ENCODE data around the gene CLDN10. TPM values are rescaled to one million over a fixed set of nuclear protein-coding genes. Genes with fewer than 3 reads are reported as not detected.

The CLDN10 gene
- total RNA-seq, 1 donor from 2014 or later, result 3.0 TPM

DNA sequence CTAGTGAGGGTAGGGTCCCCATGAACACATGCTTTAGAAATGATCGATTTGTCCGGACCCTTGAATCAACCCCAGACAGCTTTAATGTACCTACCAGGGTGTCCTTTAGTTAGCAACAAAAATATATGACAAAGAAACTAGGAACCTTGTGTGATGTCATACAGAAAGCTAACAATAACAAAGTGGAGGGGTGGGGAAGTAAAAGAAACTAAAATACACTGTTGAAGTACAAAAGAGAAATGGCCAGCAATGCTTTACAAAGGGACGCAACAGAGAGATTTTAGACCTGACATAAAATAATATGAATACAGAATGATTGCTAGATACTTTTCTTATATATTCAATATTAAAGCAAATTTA, 52.0 kb downstream of the CLDN10 start:
- Mint-ChIP-seq H3K27me3 (no peaks in the 10 kb centered on the region), H3K9me3 (ENCODE audit: low read depth) (no peaks in the 10 kb centered on the region), H3K4me1 (ENCODE audit: low read depth) (peaks cover 5% of the 10 kb centered on the region), H3K36me3 (ENCODE audit: insufficient read depth) (peaks cover 20% of the 10 kb centered on the region), H3K27ac (no peak overlapping the region), H3K4me3 (ENCODE audit: low read depth) (no peak overlapping the region)
- TF ChIP-seq, protein P1, sequence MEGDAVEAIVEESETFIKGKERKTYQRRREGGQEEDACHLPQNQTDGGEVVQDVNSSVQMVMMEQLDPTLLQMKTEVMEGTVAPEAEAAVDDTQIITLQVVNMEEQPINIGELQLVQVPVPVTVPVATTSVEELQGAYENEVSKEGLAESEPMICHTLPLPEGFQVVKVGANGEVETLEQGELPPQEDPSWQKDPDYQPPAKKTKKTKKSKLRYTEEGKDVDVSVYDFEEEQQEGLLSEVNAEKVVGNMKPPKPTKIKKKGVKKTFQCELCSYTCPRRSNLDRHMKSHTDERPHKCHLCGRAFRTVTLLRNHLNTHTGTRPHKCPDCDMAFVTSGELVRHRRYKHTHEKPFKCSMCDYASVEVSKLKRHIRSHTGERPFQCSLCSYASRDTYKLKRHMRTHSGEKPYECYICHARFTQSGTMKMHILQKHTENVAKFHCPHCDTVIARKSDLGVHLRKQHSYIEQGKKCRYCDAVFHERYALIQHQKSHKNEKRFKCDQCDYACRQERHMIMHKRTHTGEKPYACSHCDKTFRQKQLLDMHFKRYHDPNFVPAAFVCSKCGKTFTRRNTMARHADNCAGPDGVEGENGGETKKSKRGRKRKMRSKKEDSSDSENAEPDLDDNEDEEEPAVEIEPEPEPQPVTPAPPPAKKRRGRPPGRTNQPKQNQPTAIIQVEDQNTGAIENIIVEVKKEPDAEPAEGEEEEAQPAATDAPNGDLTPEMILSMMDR (IDR thresholded peaks at IDR 0.05; ENCODE audit: unreplicated experiment), result no peak
- no peak for DNase-seq (ENCODE audit: low spot score, unreplicated experiment)

DNA sequence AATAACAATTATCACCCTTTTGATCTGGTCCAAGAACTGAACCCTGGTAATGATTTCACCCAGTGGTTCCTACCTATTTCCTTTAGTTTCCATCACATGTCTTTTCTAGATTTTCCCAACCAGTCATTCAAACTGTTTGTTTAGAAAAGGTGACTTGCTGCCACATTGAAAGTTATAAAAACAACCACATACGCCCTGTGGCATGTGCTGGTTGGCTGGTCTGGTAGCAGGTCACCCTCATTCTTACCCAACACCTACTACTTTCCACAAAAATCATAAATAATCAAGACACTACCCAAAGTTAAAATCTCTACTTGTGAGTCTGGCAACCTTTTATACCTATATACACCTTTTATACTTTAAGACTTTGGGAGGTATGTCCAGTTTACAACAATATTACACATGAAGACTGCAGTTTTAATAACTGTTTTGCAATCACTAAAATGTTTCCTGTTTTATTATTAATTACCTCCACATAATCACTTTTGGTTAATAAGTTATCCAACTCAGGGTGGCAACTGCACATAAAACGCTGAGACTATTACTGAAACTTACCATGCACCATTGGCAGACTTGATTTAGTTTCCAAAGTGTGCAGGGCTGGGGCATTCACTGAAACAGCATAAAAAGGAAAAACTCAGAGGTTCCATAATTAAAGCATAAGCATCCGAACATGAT, 53.1 kb downstream of the CLDN10 start:
- H3K27me3 Mint-ChIP-seq, result no peaks in the 10 kb centered on the region
- TF ChIP-seq, protein P1 (IDR thresholded peaks at IDR 0.05; ENCODE audit: unreplicated experiment), result no peak
- H3K36me3 Mint-ChIP-seq (ENCODE audit: insufficient read depth), result peaks cover 22% of the 10 kb centered on the region
- no peak overlapping the region for H3K4me3 Mint-ChIP-seq (ENCODE audit: low read depth)
- H3K9me3 Mint-ChIP-seq (ENCODE audit: low read depth), result no peaks in the 10 kb centered on the region
- H3K4me1 Mint-ChIP-seq (ENCODE audit: low read depth), result peaks cover 5% of the 10 kb centered on the region
- H3K27ac Mint-ChIP-seq, result no peak overlapping the region
- DNase-seq (ENCODE audit: low spot score, unreplicated experiment), result no peak

DNA sequence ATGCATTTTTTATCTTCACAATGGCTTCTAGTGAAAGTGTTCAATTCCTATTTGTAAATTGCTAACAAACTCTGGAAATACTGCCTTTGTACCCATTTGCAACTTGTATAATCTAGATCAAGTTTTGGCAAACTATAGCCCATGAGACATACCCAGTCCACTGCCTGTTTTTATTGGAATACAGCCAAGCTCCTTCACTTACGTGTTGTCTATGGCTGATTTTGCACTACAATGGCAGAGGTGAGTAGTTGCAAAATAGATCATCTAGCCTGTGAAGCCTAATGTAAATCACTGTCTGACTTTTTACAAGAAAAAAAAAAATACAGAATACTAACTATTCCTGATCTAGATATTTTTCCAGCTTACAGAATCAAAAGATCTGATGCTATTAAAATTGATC, 54.8 kb downstream of the CLDN10 start:
- TF ChIP-seq, protein P1 (IDR thresholded peaks at IDR 0.05; ENCODE audit: unreplicated experiment), result no peak
- Mint-ChIP-seq H3K4me3 (ENCODE audit: low read depth) (no peak overlapping the region), H3K27ac (no peak overlapping the region), H3K36me3 (ENCODE audit: insufficient read depth) (peaks cover 24% of the 10 kb centered on the region), H3K4me1 (ENCODE audit: low read depth) (peaks cover 5% of the 10 kb centered on the region), H3K27me3 (no peaks in the 10 kb centered on the region), H3K9me3 (ENCODE audit: low read depth) (no peaks in the 10 kb centered on the region)
- DNase-seq (ENCODE audit: low spot score, unreplicated experiment), result no peak

DNA sequence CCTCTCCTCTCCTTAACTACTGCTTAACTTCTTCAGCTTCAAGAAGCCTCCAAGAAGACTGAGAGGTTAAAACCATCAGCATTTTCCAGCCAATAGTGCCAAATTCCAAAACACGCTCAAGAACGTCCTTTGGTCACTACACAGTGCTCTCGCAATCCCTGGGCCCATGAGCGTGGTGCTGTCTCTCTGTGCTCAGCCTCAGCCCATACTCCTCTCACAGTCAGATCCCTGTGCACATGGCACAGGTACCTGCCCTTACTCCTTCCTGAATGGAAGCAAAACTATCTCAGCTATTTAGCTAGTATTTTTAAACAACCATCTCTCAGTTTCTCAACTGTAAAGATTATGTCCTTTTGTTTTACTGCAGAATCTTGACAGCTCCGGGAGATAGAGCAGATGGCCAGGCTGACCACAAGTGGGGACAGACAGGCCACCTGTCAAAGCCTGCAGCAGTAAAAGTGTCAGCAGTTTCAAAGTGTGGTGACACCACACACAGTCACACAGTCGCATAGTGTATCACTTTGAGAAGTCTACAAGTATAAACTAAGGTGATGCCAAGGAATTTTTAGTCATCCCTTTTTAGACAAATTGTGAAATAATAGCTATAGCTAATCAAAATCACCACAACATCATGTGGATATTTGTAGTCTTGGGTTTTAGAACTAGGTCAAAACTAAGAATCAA, 56.3 kb downstream of the CLDN10 start:
- no peak overlapping the region for H3K27ac Mint-ChIP-seq
- H3K4me1 Mint-ChIP-seq (ENCODE audit: low read depth), result peaks cover 5% of the 10 kb centered on the region
- H3K4me3 Mint-ChIP-seq (ENCODE audit: low read depth), result no peak overlapping the region

DNA sequence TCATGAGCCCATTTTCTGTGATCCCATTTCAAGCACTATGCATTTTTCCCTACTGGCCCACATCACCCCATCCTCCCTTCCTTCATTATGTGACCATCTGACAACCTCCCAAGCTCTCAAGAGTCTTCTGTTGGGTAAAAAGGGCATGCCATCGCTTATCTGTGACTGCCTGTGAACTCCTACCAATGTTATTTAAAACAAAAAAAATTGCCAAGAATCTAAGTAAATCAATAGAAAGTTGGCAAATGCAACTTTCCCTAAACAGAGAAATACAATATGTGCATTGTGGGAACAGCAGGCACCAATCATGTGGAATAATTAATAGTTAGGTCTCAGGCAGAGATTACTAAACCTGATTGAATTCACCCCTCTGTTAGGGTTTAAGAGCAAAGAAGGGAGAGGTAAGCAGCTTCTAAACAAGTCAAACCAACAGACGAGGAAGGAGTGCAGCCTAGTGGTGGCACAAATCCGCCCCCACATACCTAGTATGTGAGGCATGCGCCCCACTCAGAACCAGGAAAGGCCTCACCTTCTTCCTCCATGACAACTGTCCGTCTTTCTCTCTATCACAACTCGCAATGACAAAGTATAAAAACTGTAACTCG, 62.2 kb downstream of the CLDN10 start:
- H3K36me3 Mint-ChIP-seq (ENCODE audit: insufficient read depth), result peaks cover 21% of the 10 kb centered on the region
- no peaks in the 10 kb centered on the region for H3K9me3 Mint-ChIP-seq (ENCODE audit: low read depth)
- no peaks in the 10 kb centered on the region for H3K27me3 Mint-ChIP-seq
- TF ChIP-seq, protein P1 (IDR thresholded peaks at IDR 0.05; ENCODE audit: unreplicated experiment), result no peak
- no peak for DNase-seq (ENCODE audit: low spot score, unreplicated experiment)
- peak overlapping the region; percentile 29 for H3K27ac Mint-ChIP-seq
- H3K4me3 Mint-ChIP-seq (ENCODE audit: low read depth), result no peak overlapping the region
- H3K4me1 Mint-ChIP-seq (ENCODE audit: low read depth), result peaks cover 14% of the 10 kb centered on the region

More for the DNA sequence above, 56.3 kb downstream of the CLDN10 start:
- Mint-ChIP-seq H3K27me3 (no peaks in the 10 kb centered on the region), H3K36me3 (ENCODE audit: insufficient read depth) (peaks cover 21% of the 10 kb centered on the region), H3K9me3 (ENCODE audit: low read depth) (no peaks in the 10 kb centered on the region)
- TF ChIP-seq, protein P1 (IDR thresholded peaks at IDR 0.05; ENCODE audit: unreplicated experiment), result no peak
- DNase-seq (ENCODE audit: low spot score, unreplicated experiment), result no peak

All from progenitor cell of endocrine pancreas (in vitro differentiated cells).